Adrenal gland (tissue), 12 donors: ENCODE results near the gene PADI6. TPM values are rescaled to one million over a fixed set of nuclear protein-coding genes. Genes with fewer than 3 reads are reported as not detected.

Experiments
- DNase-seq, 7 donors: peaks; one replicate each; pipeline ENCODE4 v3.0.0-alpha.2; 2019 to 2020
- H3K27ac ChIP-seq, 5 donors: fragments of 200-600 bp; sonication (generic) in 4 of 5; 1 replicate in 3 of 5; 2 replicates in 2 of 5; pipeline versions ENCODE4 v1.5.1 to v1.8.0; 2016 to 2020; ENCODE audit warnings: mild to moderate bottlenecking in 1 of 5
- H3K27me3 ChIP-seq: fragments of 200-600 bp; 2 replicates; pipeline ENCODE4 v1.8.0; 2021
- H3K36me3 ChIP-seq, 2 donors: fragments of 200-600 bp; replicated peaks in 1 of 2; 1 replicate in 1 of 2; 2 replicates in 1 of 2; pipeline versions ENCODE4 v1.5.1 to v1.8.0; 2018 to 2022
- H3K4me1 ChIP-seq, 2 donors: fragments of 200-600 bp; replicated peaks in 1 of 2; 1 replicate in 1 of 2; 2 replicates in 1 of 2; pipeline versions ENCODE4 v1.5.1 to v1.8.0; 2018 to 2021
- H3K4me3 ChIP-seq, 4 donors: fragments of 200-600 bp; sonication (generic) in 3 of 4; one replicate each; pipeline ENCODE4 v1.5.1; 2016 to 2018
- H3K9me3 ChIP-seq, 3 donors: fragments of 200-600 bp; sonication (generic) in 1 of 3; replicated peaks in 1 of 3; 1 replicate in 2 of 3; 2 replicates in 1 of 3; pipeline versions ENCODE4 v1.5.1 to v1.8.0; 2016 to 2021
- POLR2A ChIP-seq, 2 donors: fragments of 450-650 bp; IDR thresholded peaks; one replicate each; pipeline ENCODE4 v1.6.1; 2017; ENCODE audit warnings: antibody characterized with exemption in 2 of 2, mild to moderate bottlenecking in 2 of 2, moderate library complexity in 1 of 2
- WGBS, 4 donors: extraction: QIAGEN DNeasy Blood & Tissue Kit in 2 of 4; methylation state at CpG; one replicate each; pipeline versions ENCODE4 v1.1.5 to v1.1.7; 2013 to 2017; 5-methylcytosine and 5-hydroxymethylcytosine counted together
- intact Hi-C, 2 donors: fragments of 100-400 bp; cut with DNase I; formaldehyde crosslinking; loops; one replicate each; pipeline versions ENCODE4 v1.14.1 to v1.15.0; 2022 to 2023
- polyA plus RNA-seq, 3 donors: library from polyadenylated mRNA; stranded (reverse); fragments of 200-250 nt in 2 of 3; fragments of 350-450 nt in 1 of 3; fragmentation: Illumina TruSeq in 1 of 3; extraction: RNeasy Lipid Tissue Mini Kit (QIAGEN cat#74804) in 1 of 3; gene quantifications; one replicate each; pipeline ENCODE4 v1.2.3, GENCODE V29; 2013 to 2014
- total RNA-seq, 9 donors: library from RNA; depleted of rRNA in 4 of 9; stranded (reverse); fragments of >200 nt in 4 of 9; fragments of 120-200 nt in 1 of 9; fragmentation: NEBNext Ultra II Directional in 1 of 9; extraction: Animal tissue kit (Norgen Biotek cat#: 25700) in 1 of 9; gene quantifications; one replicate each; pipeline versions ENCODE4 v1.1.0 to v1.2.4, GENCODE V29; 2013 to 2023
- TF ChIP-seq, protein P1 (sequence below), 6 experiments: fragments of 450-650 bp in 4 of 6; fragments of 200-600 bp in 2 of 6; sonication (generic) in 1 of 6; IDR thresholded peaks; 1 replicate in 5 of 6; 2 replicates in 1 of 6; pipeline versions ENCODE4 v1.5.1 to v1.8.0; 2016 to 2021; ENCODE audit warnings: antibody characterized with exemption in 6 of 6, mild to moderate bottlenecking in 2 of 6, moderate library complexity in 1 of 6
- donor health status: healthy with polysubstance abuse.
- donor health status: Bipolar disorder and iron deficiency.
- donor health status: DM: yes; HTN: yes; CAD: no.
- donor health status: DM: no; HTN: no; CAD: no.
- donor health status: DM: no; HTN: no; CAD: no.
- donor health status: DM: yes; HTN: yes; CAD: no.

Gene PADI6
- total and polyA plus RNA-seq, 12 donors: not detected

DNA sequence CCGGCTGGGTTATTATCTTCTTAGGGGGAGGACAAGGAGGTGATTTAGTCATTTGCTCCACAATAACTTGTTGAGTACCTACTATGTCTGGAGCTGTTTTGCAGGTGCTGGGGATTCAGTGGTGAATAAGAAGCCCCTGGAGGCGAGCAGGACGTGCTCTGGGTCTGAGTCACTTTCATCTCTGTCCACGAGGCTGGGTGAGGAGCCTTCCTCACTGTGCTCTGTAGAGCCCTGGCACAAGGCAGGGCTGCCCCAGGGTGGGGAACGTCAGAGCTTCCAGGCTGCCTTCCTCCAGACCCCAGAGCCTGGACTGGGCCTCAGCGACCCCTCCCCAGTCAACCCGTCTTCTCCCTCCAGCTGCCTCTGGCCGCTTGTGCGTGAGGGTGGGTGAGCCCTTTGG, 2.5 kb upstream of the PADI6 start:
- intact Hi-C loops: loop anchor here in 1 of 2 donors (10.0 kb wide), 1 partner anchor 1135 kb away; no protein-coding TSS in a partner anchor
- H3K4me1 ChIP-seq: no peaks in the 10 kb centered on the region
- no peaks in the 10 kb centered on the region for H3K36me3 ChIP-seq
- H3K9me3 ChIP-seq: no peaks in the 10 kb centered on the region
- no peaks in the 10 kb centered on the region for H3K27me3 ChIP-seq
- H3K4me3 ChIP-seq: no peak overlapping the region
- no peak for DNase-seq
- WGBS, 4 donors: 60 to 78% (median 72%) methylated on average over 6 to 9 of the region's 9 CpGs
- TF ChIP-seq, protein P1, sequence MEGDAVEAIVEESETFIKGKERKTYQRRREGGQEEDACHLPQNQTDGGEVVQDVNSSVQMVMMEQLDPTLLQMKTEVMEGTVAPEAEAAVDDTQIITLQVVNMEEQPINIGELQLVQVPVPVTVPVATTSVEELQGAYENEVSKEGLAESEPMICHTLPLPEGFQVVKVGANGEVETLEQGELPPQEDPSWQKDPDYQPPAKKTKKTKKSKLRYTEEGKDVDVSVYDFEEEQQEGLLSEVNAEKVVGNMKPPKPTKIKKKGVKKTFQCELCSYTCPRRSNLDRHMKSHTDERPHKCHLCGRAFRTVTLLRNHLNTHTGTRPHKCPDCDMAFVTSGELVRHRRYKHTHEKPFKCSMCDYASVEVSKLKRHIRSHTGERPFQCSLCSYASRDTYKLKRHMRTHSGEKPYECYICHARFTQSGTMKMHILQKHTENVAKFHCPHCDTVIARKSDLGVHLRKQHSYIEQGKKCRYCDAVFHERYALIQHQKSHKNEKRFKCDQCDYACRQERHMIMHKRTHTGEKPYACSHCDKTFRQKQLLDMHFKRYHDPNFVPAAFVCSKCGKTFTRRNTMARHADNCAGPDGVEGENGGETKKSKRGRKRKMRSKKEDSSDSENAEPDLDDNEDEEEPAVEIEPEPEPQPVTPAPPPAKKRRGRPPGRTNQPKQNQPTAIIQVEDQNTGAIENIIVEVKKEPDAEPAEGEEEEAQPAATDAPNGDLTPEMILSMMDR (IDR thresholded peaks at IDR 0.05): no peak
- TF ChIP-seq POLR2A (IDR thresholded peaks at IDR 0.05): no peak
- no peak overlapping the region for H3K27ac ChIP-seq

DNA sequence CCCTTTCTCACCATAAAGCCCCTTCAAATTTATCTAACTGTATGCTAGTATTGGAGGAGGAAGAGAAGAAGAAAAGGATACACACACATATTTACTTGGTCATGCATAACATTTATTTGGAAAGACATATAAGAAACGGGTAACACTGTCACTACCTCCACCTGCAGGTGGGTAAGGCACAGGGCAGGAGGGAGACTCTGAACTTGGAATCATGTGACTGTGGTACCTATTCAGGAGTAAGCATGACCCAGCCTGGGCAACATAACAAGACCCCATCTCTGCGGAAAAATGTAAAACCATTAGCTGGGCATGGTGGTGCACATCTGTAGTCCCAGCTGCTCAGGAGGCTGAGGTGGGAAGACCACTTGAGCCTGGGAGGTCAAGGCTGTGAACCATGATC, 1.4 kb upstream of the PADI6 start:
- Histone ChIP-seq H3K27ac (no peak overlapping the region), H3K4me1 (no peaks in the 10 kb centered on the region), H3K27me3 (no peaks in the 10 kb centered on the region), H3K9me3 (no peaks in the 10 kb centered on the region), H3K4me3 (no peak overlapping the region), H3K36me3 (no peaks in the 10 kb centered on the region)
- TF ChIP-seq, protein P1 (IDR thresholded peaks at IDR 0.05): no peak
- intact Hi-C loops: no loop called here
- DNase-seq: no peak
- 47 to 60% (median 56%) methylated on average over 2 of the region's 2 CpGs for WGBS, 4 donors

DNA sequence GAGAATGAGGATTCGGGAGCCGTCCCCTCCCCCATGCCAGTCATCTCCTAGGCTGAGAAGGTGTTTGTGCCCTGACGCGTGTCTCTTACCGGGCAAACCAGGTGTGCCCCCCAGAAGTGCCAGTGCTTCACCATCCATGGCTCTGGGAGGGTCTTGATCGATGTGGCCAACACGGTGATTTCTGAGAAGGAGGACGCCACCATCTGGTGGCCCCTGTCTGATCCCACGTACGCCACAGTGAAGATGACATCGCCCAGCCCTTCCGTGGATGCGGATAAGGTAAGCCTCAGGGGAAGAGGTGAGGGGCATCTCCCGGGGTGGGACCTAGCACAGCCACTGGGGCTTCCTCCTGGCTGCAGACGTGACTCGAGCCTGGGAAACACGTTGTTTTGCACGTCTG, 959 bp downstream of the PADI6 start:
- intact Hi-C loops: no loop called here
- no peak for DNase-seq
- H3K27ac ChIP-seq: no peak overlapping the region
- 70 to 79% (median 75%) methylated on average over 13 to 18 of the region's 18 CpGs for WGBS, 4 donors
- H3K9me3 ChIP-seq: no peaks in the 10 kb centered on the region
- TF ChIP-seq, protein P1 (IDR thresholded peaks at IDR 0.05): no peak
- no peak for TF ChIP-seq POLR2A (IDR thresholded peaks at IDR 0.05)
- no peak overlapping the region for H3K4me3 ChIP-seq
- no peaks in the 10 kb centered on the region for H3K36me3 ChIP-seq
- H3K4me1 ChIP-seq: no peaks in the 10 kb centered on the region
- no peaks in the 10 kb centered on the region for H3K27me3 ChIP-seq

DNA sequence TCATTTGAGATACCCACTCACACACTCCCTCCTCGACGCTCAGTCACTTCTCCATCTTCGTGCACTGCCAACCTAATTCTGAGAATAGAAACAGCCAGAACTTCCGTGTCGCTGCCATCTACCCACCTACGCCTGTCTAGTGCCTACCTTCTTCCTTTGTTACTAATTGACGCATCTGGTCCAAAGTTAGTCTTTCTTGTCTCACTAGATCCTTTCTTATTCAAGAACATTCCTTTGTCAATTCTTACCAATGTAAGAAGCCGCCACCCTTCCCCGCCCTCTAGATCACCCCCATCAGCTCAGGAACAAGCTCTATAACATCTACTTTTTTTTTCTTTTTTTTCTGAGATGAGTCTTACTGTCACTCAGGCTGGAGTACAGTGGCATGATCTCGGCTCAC, 3.7 kb downstream of the PADI6 start:
- intact Hi-C loops: no loop called here
- H3K4me1 ChIP-seq: no peaks in the 10 kb centered on the region
- TF ChIP-seq, protein P1 (IDR thresholded peaks at IDR 0.05): no peak
- no peak for TF ChIP-seq POLR2A (IDR thresholded peaks at IDR 0.05)
- H3K36me3 ChIP-seq: no peaks in the 10 kb centered on the region
- DNase-seq: no peak
- no peaks in the 10 kb centered on the region for H3K9me3 ChIP-seq
- 86 to 93% (median 91%) methylated on average over 10 of the region's 10 CpGs for WGBS, 4 donors
- H3K4me3 ChIP-seq: no peak overlapping the region
- H3K27ac ChIP-seq: no peak overlapping the region
- no peaks in the 10 kb centered on the region for H3K27me3 ChIP-seq
